Stimulated activated naive CD4-positive, alpha-beta T cell (primary cell): ENCODE results near the gene SPATA13.

Source experiments
- DNase-seq, 6 experiments: peaks; one replicate each; lab custom pipeline; 2025; lab: John Stamatoyannopoulos, UW

The SPATA13 gene

GRCh38 chr13:24252136-24252535, 91.6 kb downstream of the SPATA13 start:
- peak in 2 of 6 experiments; percentile 11 to 45 for DNase-seq

GRCh38 chr13:24253520-24254145, 93.1 kb downstream of the SPATA13 start:
- no peak for DNase-seq

GRCh38 chr13:24254146-24254841, 93.8 kb downstream of the SPATA13 start:
- peak; percentile 43 to 76 (median 60) for DNase-seq

- DNase-seq, result no peak
Measured at GRCh38 chr13:24257497-24257896, 97.0 kb downstream of the SPATA13 start.

GRCh38 chr13:24261566-24261965, 101.0 kb downstream of the SPATA13 start:
- peak; percentile 13 to 75 (median 49) for DNase-seq

GRCh38 chr13:24263632-24264031, 103.1 kb downstream of the SPATA13 start:
- DNase-seq, result no peak

- peak; percentile 57 to 80 (median 76) for DNase-seq
Measured at GRCh38 chr13:24264976-24265375, 104.5 kb downstream of the SPATA13 start.

- no peak for DNase-seq
Measured at GRCh38 chr13:24265453-24265852, 104.9 kb downstream of the SPATA13 start.

- DNase-seq, result peak in 3 of 6 experiments; percentile 35 to 55 (median 45)
Measured at GRCh38 chr13:24267274-24267673, 106.8 kb downstream of the SPATA13 start.

GRCh38 chr13:24267801-24268200, 107.3 kb downstream of the SPATA13 start:
- no peak for DNase-seq

GRCh38 chr13:24269821-24270220, 109.3 kb downstream of the SPATA13 start:
- DNase-seq, result no peak

GRCh38 chr13:24270639-24271141, 110.2 kb downstream of the SPATA13 start:
- DNase-seq, result peak; percentile 31 to 82 (median 54)

GRCh38 chr13:24271231-24271600, 110.7 kb downstream of the SPATA13 start:
- DNase-seq, result no peak

GRCh38 chr13:24271601-24272451, 111.3 kb downstream of the SPATA13 start:
- peak; percentile 58 to 86 (median 78) for DNase-seq

- DNase-seq, result peak in 3 of 6 experiments; percentile 13 to 56 (median 49)
Measured at GRCh38 chr13:24272452-24273161, 112.1 kb downstream of the SPATA13 start.

GRCh38 chr13:24273926-24274325, 113.4 kb downstream of the SPATA13 start:
- DNase-seq, result no peak

- DNase-seq, result peak; percentile 26 to 64 (median 36)
Measured at GRCh38 chr13:24274452-24275021, 114.0 kb downstream of the SPATA13 start.

GRCh38 chr13:24275041-24275440, 114.5 kb downstream of the SPATA13 start:
- no peak for DNase-seq

- DNase-seq, result peak in 3 of 6 experiments; percentile 55 to 64 (median 57)
Measured at GRCh38 chr13:24276306-24276705, 115.8 kb downstream of the SPATA13 start.

- no peak for DNase-seq
Measured at GRCh38 chr13:24276861-24277260, 116.3 kb downstream of the SPATA13 start.

- no peak for DNase-seq
Measured at GRCh38 chr13:24277761-24278160, 117.2 kb downstream of the SPATA13 start.
